ENCODE data around the gene RITA1. TPM values are rescaled to one million over a fixed set of nuclear protein-coding genes. Genes with fewer than 3 reads are reported as not detected.
A peak's percentile ranks its signal among the peaks of the same experiment; 100 is the strongest.

RITA1 gene
- total RNA-seq, 1 experiment from 2014 or later, result 71.6 TPM

DNA sequence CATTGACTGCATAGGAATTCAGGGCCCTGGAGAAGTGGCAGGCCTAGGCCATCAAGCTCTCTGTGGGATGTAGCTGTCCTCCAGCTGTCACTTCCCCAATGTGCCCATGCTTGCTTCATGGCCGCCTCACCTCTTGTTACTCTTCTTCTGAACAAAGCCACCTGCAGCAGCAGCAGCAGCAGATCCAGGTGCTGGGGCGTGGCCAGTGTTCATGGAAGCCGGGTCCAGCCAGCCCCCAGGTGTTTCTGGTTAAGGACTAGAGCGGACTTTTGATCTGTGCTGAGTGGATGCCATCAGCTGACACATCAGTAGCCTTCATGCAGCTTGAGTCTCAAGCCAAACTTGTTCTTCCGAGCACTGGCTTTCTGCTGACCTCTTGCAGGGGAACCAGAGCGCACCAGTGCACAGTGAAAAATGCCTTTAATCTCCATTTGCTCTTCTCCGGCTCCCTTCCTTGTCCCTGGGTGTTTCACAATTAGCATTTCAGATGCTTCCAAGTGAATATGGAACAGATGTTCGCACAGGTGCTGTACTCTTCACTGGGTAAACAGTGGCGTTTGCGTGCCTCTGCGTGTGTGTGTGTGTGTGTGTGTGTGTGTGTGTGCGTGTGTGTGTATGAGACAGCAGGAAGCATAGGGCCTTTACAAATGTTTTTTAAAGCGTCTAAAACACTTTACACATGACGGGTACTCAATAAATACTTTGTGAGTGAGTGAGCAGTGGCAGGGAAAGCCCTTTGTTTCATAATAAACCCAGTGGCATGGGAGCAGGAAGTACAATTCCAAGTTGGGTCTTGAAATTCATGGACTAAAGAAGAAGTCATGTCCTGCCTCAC, 55.9 kb downstream of the RITA1 start:
- Histone ChIP-seq H3K27ac (ENCODE audit: low read length) (peak overlapping the region; percentile 96), H3K4me2 (ENCODE audit: low read length) (peak overlapping the region; percentile 72), H3F3A (ENCODE audit: low read length, unreplicated experiment) (peaks cover 17% of the 10 kb centered on the region), H2AFZ (ENCODE audit: low read length) (no peak overlapping the region), H3K79me2 (ENCODE audit: low read length) (peaks cover 17% of the 10 kb centered on the region), H3K9me3 (ENCODE audit: low read length) (no peaks in the 10 kb centered on the region), H3K4me1 (ENCODE audit: insufficient read depth, low read length) (peaks cover 64% of the 10 kb centered on the region), H3K9ac (ENCODE audit: low read length) (peak overlapping the region; percentile 87), H3K9me2 (replicated peaks; ENCODE audit: low read length) (no peaks in the 10 kb centered on the region), H3K36me3 (ENCODE audit: low read depth, low read length) (no peaks in the 10 kb centered on the region), H3K27me3 (ENCODE audit: low read length) (no peaks in the 10 kb centered on the region), H4K20me1 (ENCODE audit: low read length) (no peaks in the 10 kb centered on the region), H3K4me3 (ENCODE audit: low read length) (peak overlapping the region; percentile 37; the same call in 1 of the 2 replicates)
- DNase-seq (peak; percentile 97), ATAC-seq (peak; percentile 61)
- ChIA-PET POLR2A (ENCODE audit: unreplicated experiment) (interaction anchor here (0.8 to 1.5 kb wide), 2 partner anchors 18 to 19 kb away, joined by 3 to 19 read pairs; no protein-coding TSS in a partner anchor), CTCF (no interaction called here)
- TSS peak; percentile 52 for BruUV-seq (replicated peaks)
- intact Hi-C loops (cut with micrococcal nuclease), result loop anchor here (1.0 kb wide), 3 partner anchors 20 to 58 kb away; partner anchors contain the start of gene TPCN1
- TF ChIP-seq EZH2phosphoT487 (IDR thresholded peaks at IDR 0.05; ENCODE audit: borderline replicate concordance, low read length) (no peak), EZH2 (IDR thresholded peaks at IDR 0.05; ENCODE audit: low read length, unreplicated experiment) (no peak)
- TF ChIP-seq, protein P1, sequence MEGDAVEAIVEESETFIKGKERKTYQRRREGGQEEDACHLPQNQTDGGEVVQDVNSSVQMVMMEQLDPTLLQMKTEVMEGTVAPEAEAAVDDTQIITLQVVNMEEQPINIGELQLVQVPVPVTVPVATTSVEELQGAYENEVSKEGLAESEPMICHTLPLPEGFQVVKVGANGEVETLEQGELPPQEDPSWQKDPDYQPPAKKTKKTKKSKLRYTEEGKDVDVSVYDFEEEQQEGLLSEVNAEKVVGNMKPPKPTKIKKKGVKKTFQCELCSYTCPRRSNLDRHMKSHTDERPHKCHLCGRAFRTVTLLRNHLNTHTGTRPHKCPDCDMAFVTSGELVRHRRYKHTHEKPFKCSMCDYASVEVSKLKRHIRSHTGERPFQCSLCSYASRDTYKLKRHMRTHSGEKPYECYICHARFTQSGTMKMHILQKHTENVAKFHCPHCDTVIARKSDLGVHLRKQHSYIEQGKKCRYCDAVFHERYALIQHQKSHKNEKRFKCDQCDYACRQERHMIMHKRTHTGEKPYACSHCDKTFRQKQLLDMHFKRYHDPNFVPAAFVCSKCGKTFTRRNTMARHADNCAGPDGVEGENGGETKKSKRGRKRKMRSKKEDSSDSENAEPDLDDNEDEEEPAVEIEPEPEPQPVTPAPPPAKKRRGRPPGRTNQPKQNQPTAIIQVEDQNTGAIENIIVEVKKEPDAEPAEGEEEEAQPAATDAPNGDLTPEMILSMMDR (conservative IDR thresholded peaks at IDR 0.05; ENCODE audit: low read depth, low read length), result no peak

Small RNA genes within 50 kb of the gene (microRNA-seq; reads per million reads assigned to microRNA genes)
- not detected for gene MIR7106 (ENCODE audit: unreplicated experiment)

Other genes starting within 250 kb of the RITA1 start
- gene OAS3, start 247.2 kb upstream of the RITA1 start, total RNA-seq (2014; rRNA removed), result 25.5 and 28.8 TPM in 2 replicates
- gene OAS2, start 207.2 kb upstream of the RITA1 start, total RNA-seq (2014; rRNA removed), result 5.8 and 10.5 TPM in 2 replicates
- gene DTX1, start 129.0 kb upstream of the RITA1 start, total RNA-seq (2014; rRNA removed), result not detected in 2 replicates
- 0.66 and 0.69 TPM in 2 replicates for gene RASAL1, start 50.0 kb upstream of the RITA1 start, total RNA-seq (2014; rRNA removed)
- not detected in 2 replicates for gene CFAP73, start 36.0 kb upstream of the RITA1 start, total RNA-seq (2014; rRNA removed)
- gene DDX54, start 243 bp upstream of the RITA1 start, total RNA-seq (2014; rRNA removed), result 158 and 309 TPM in 2 replicates
- gene TPCN1, start 35.7 kb downstream of the RITA1 start, total RNA-seq (2014; rRNA removed), result 19.0 and 29.3 TPM in 2 replicates
- 34.1 and 50.2 TPM in 2 replicates for gene SLC8B1, start 149.4 kb downstream of the RITA1 start, total RNA-seq (2014; rRNA removed)
- 18.8 and 38.1 TPM in 2 replicates for gene PLBD2, start 172.9 kb downstream of the RITA1 start, total RNA-seq (2014; rRNA removed)
- not detected in 2 replicates for gene SDS, start 218.2 kb downstream of the RITA1 start, total RNA-seq (2014; rRNA removed)
- gene SDSL, start 236.7 kb downstream of the RITA1 start, total RNA-seq (2014; rRNA removed), result 14.0 and 19.9 TPM in 2 replicates

Data from PC-3 (cell line).